AG09309 (cell line): Measurements from ENCODE around the gene LRP3.

Experiments
- DNase-seq: peaks from one replicate; pipeline ENCODE4 v3.0.0-alpha.2; 2010; ENCODE audit warnings: low read depth
- H3K4me3 ChIP-seq: 2 replicates; pipeline ENCODE4 v1.5.1; 2011; ENCODE audit warnings: mild to moderate bottlenecking, low read depth, low read length, moderate library complexity; ENCODE audit not compliant: control insufficient read depth
- CTCF ChIP-seq: IDR thresholded peaks from 2 replicates; pipeline ENCODE4 v1.5.1; 2011; ENCODE audit warnings: mild to moderate bottlenecking, low read depth, low read length, inconsistent platforms; ENCODE audit not compliant: insufficient read depth, control insufficient read depth; ENCODE audit errors: missing control alignments

Gene LRP3

GRCh38 chr19:33232656-33233055 is 38.5 kb downstream of the LRP3 start:
- no peak for TF ChIP-seq CTCF
- DNase-seq, result no peak
- H3K4me3 ChIP-seq, result no peak overlapping the region

DNA sequence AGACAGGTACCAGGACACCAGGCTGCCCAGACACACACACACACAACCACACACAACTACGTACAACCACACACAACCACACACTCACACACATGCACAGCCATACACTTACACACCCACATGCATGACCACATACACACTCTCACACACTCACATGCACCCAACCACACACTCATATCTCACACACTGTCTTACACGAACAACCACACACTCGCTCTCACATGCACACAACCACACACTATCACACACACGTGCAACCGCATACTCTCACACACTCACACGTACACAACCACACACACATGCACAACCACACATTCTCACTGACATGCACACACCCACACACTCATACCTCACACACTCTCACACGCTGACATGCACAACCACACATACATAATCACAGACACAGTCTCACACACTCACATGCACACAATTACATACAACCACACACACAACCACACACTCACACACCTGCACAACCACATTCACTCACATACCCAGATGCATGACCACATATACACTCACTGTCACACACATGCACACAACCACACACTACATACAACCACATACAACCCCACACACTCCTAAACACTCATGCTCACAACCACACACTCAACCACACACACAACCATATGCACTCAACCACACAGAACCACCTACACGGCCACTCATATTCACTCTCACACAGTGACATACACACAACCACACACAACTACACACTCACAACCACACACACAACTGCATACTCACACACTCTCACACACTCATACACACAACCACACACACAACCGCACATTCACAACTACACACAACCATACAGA is 39.1 kb downstream of the LRP3 start:
- DNase-seq, result no peak
- no peak for TF ChIP-seq CTCF
- no peak overlapping the region for H3K4me3 ChIP-seq

DNA sequence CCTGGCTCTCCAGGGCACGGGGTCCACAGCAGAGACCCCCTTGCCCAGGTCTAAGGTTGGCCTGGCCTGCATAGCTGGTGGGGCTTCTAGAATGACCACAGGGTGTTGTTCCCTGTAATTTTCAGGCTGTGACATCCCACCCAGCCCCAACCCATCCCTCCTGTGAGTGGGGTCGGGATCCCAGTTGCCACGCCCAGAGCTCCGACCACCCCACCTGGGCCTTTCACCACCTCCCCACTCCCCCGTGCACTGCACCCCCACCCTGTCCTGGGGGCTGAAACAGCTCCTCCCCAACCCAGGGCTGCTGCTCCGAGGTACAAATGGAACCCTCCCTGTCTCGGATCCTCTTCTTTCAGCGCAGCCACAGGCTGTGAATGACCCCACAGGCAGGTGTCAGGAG is 40.0 kb downstream of the LRP3 start:
- H3K4me3 ChIP-seq, result no peak overlapping the region
- TF ChIP-seq CTCF, result no peak
- DNase-seq, result no peak

DNA sequence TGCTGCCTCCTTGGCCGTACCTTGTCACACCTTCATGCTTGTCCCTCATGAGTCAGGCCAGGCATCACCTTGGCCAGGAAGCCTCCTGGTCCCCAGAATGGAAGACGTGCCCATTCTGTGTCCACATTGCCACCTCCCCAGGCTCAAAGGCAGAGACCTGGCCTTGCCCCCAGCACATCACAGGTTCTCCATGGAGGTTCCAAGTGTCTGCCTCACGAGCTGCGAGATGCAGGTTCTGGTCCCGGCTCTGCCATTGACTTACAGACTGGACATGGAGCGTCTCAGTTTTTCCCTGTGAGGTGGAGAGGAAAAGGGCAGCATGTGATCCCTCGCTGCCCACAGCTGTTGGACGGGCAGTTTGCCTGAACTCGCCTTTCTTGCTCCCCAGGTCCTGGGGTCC is 40.6 kb downstream of the LRP3 start:
- no peak for DNase-seq
- no peak for TF ChIP-seq CTCF

GRCh38 chr19:33235269-33235995 is 41.3 kb downstream of the LRP3 start:
- peak; percentile 11 for DNase-seq
- H3K4me3 ChIP-seq, result no peak overlapping the region
- peak; percentile 91 for TF ChIP-seq CTCF

More for the DNA sequence above, 40.6 kb downstream of the LRP3 start:
- H3K4me3 ChIP-seq, result no peak overlapping the region

DNA sequence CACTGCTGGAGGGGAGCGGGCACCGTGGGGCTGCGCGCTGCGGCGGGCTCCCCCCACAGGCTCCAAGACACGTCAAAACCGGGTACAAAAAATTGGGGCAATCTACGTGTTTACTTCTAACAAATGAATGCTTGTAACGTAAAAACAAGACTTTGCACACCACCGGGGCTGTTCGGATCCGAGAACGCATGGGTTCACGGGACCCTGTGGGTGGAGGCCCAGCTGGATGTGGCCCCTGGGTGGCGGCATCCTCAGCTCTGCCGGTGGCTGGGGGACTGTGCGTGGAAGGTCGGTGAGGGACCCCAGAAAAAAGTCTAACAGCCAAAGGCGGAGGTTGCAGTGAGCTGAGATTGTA is 41.8 kb downstream of the LRP3 start:
- TF ChIP-seq CTCF, result no peak
- no peak for DNase-seq
- H3K4me3 ChIP-seq, result no peak overlapping the region
